Uterus (tissue), 2 donors: Measurements from ENCODE around the gene CELSR1.

ENCODE experiments used
- CTCF ChIP-seq, 4 experiments: fragments of 200-600 bp in 2 of 4; fragments of 450-650 bp in 2 of 4; sonication (generic) in 2 of 4; IDR thresholded peaks; one replicate each; pipeline ENCODE4 v1.5.1; 2016 to 2019; ENCODE audit warnings: antibody characterized with exemption in 4 of 4, mild to moderate bottlenecking in 2 of 4, moderate library complexity in 1 of 4
- POLR2A ChIP-seq, 2 donors: fragments of 450-650 bp; IDR thresholded peaks; one replicate each; pipeline ENCODE4 v1.6.1; 2016; ENCODE audit warnings: antibody characterized with exemption in 2 of 2, mild to moderate bottlenecking in 1 of 2, moderate library complexity in 1 of 2

- no peak for TF ChIP-seq CTCF (IDR thresholded peaks at IDR 0.05)
- TF ChIP-seq POLR2A (IDR thresholded peaks at IDR 0.05): no peak
Measured at GRCh38 chr22:46480396-46480795, 57.0 kb downstream of the CELSR1 start.
